Stomach (tissue), 4 donors: ENCODE measurements around the gene SCN1A.

Experiments used
- CTCF ChIP-seq, 7 experiments: fragments of 450-650 bp in 4 of 7; fragments of 200-600 bp in 3 of 7; sonication (generic) in 3 of 7; IDR thresholded peaks; one replicate each; pipeline ENCODE4 v1.5.1; 2016 to 2019; ENCODE audit warnings: antibody characterized with exemption in 7 of 7, control low read depth in 2 of 7, mild to moderate bottlenecking in 1 of 7
- POLR2AphosphoS5 ChIP-seq, 3 donors: sonication (generic); formaldehyde crosslinking; IDR thresholded peaks; one replicate each; pipeline ENCODE4 v1.6.1; 2016; ENCODE audit warnings: antibody characterized with exemption in 3 of 3

DNA sequence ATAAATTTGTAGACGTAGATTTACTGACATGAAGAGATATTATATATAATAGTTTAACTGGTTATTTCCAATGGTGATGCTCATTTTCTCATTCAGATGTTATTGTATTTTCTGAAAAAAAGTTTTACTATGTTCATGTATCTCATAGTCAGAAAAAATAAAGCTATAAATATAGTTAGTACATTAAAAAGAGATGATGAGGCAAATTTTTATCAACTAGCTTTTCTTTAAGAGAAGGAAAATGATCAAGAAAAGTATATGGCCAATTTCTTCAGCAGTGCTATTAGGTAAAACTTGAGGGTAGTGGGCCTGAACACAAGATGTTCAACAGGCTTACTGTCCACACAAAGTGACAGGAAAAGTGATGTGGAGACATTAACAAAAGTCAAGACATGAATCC is 186.0 kb downstream of the SCN1A start:
- no peak for TF ChIP-seq POLR2AphosphoS5 (IDR thresholded peaks at IDR 0.05)
- TF ChIP-seq CTCF (IDR thresholded peaks at IDR 0.05), result no peak
